Prostate gland (tissue), 2 donors: ENCODE data around the gene C9orf153.

ENCODE experiments used
- POLR2A ChIP-seq: fragments of 450-650 bp; IDR thresholded peaks from one replicate; pipeline ENCODE4 v1.6.1; 2016; ENCODE audit warnings: antibody characterized with exemption, mild to moderate bottlenecking
- TF ChIP-seq, protein P1 (sequence below), 4 experiments: fragments of 200-600 bp in 2 of 4; fragments of 450-650 bp in 2 of 4; sonication (generic) in 2 of 4; IDR thresholded peaks; 1 replicate in 3 of 4; 2 replicates in 1 of 4; pipeline ENCODE4 v1.5.1; 2016 to 2019; ENCODE audit warnings: antibody characterized with exemption in 4 of 4, mild to moderate bottlenecking in 2 of 4, moderate library complexity in 2 of 4

GRCh38 chr9:86200599-86201162, 58.8 kb downstream of the C9orf153 start:
- TF ChIP-seq, protein P1, sequence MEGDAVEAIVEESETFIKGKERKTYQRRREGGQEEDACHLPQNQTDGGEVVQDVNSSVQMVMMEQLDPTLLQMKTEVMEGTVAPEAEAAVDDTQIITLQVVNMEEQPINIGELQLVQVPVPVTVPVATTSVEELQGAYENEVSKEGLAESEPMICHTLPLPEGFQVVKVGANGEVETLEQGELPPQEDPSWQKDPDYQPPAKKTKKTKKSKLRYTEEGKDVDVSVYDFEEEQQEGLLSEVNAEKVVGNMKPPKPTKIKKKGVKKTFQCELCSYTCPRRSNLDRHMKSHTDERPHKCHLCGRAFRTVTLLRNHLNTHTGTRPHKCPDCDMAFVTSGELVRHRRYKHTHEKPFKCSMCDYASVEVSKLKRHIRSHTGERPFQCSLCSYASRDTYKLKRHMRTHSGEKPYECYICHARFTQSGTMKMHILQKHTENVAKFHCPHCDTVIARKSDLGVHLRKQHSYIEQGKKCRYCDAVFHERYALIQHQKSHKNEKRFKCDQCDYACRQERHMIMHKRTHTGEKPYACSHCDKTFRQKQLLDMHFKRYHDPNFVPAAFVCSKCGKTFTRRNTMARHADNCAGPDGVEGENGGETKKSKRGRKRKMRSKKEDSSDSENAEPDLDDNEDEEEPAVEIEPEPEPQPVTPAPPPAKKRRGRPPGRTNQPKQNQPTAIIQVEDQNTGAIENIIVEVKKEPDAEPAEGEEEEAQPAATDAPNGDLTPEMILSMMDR (IDR thresholded peaks at IDR 0.05): no peak
- no peak for TF ChIP-seq POLR2A
